Tibial nerve (tissue), 4 donors: Measurements from ENCODE around the gene OMP. TPM values are rescaled to one million over a fixed set of nuclear protein-coding genes. Genes with fewer than 3 reads are reported as not detected.

Experiments
- DNase-seq, 2 donors: peaks; one replicate each; pipeline ENCODE4 v3.0.0-alpha.2; 2019; ENCODE audit warnings: low spot score in 2 of 2
- H3K27ac ChIP-seq, 4 donors: fragments of 200-600 bp; sonication (generic) in 3 of 4; one replicate each; pipeline ENCODE4 v1.5.1; 2017 to 2019; ENCODE audit warnings: mild to moderate bottlenecking in 1 of 4
- H3K27me3 ChIP-seq, 2 donors: fragments of 200-600 bp; sonication (generic) in 1 of 2; one replicate each; pipeline versions ENCODE4 v1.5.1 to v1.6.0; 2017 to 2019
- H3K36me3 ChIP-seq, 3 donors: fragments of 200-600 bp; sonication (generic); one replicate each; pipeline ENCODE4 v1.5.1; 2018 to 2019
- H3K4me1 ChIP-seq, 4 donors: fragments of 200-600 bp; sonication (generic) in 3 of 4; one replicate each; pipeline ENCODE4 v1.5.1; 2017 to 2019
- H3K4me3 ChIP-seq, 4 donors: fragments of 200-600 bp; sonication (generic) in 3 of 4; one replicate each; pipeline ENCODE4 v1.5.1; 2017 to 2019; ENCODE audit warnings: mild to moderate bottlenecking in 1 of 4, moderate library complexity in 1 of 4
- H3K9me3 ChIP-seq, 4 donors: fragments of 200-600 bp; sonication (generic) in 3 of 4; one replicate each; pipeline ENCODE4 v1.5.1; 2017 to 2019
- EP300 ChIP-seq, 2 donors: sonication (generic); formaldehyde crosslinking; IDR thresholded peaks; one replicate each; pipeline ENCODE4 v1.6.1; 2017; ENCODE audit warnings: antibody characterized with exemption in 2 of 2, mild to moderate bottlenecking in 1 of 2
- POLR2A ChIP-seq, 2 donors: fragments of 450-650 bp; IDR thresholded peaks; one replicate each; pipeline ENCODE4 v1.6.1; 2017; ENCODE audit warnings: antibody characterized with exemption in 2 of 2, mild to moderate bottlenecking in 2 of 2, moderate library complexity in 2 of 2
- WGBS, 2 donors: methylation state at CpG; one replicate each; pipeline ENCODE4 v1.1.5; 2018; 5-methylcytosine and 5-hydroxymethylcytosine counted together
- total RNA-seq, 4 donors: library from RNA; depleted of rRNA; stranded (reverse); fragments of >200 nt; gene quantifications; one replicate each; pipeline ENCODE4 v1.1.0, GENCODE V29; 2016
- TF ChIP-seq, protein P1 (sequence below), 5 experiments: fragments of 200-600 bp in 3 of 5; fragments of 450-650 bp in 2 of 5; sonication (generic) in 3 of 5; IDR thresholded peaks; one replicate each; pipeline ENCODE4 v1.5.1; 2016 to 2019; ENCODE audit warnings: antibody characterized with exemption in 5 of 5, mild to moderate bottlenecking in 3 of 5, moderate library complexity in 2 of 5

The OMP gene
- total RNA-seq, 4 donors from 2014 or later: 9.9 TPM; not detected in 3

DNA sequence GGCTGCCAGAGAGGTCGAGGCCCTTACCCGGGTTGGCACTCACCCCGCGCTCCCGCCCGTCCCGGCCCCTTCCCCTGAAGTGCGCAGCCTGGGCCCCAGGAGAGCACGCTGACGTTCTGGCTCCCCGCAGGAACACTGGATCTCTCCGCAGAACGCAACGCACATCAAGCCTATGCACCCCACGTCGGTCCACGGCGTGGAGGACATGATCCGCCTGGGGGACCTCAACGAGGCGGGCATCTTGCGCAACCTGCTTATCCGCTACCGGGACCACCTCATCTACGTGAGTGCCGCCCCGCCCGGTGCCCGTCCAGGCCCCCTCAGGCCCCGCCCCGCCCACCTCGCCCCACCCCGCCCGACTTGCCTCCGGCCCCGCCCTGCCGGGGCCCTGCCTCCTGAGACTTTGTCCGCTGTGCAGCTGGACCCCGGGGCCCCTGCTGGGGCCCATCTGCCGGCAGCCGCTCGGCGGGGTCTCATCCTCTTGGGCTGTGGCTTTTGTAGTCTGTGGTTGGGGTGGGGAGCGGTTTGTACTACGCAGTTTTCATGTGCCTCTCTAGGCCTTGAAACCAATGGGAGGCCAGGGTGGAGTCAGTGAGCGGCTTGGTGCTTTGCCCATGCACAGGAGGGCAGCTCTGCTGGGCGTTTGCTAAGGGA is 45.2 kb downstream of the OMP start:
- H3K9me3 ChIP-seq: no peaks in the 10 kb centered on the region
- DNase-seq: no peak

DNA sequence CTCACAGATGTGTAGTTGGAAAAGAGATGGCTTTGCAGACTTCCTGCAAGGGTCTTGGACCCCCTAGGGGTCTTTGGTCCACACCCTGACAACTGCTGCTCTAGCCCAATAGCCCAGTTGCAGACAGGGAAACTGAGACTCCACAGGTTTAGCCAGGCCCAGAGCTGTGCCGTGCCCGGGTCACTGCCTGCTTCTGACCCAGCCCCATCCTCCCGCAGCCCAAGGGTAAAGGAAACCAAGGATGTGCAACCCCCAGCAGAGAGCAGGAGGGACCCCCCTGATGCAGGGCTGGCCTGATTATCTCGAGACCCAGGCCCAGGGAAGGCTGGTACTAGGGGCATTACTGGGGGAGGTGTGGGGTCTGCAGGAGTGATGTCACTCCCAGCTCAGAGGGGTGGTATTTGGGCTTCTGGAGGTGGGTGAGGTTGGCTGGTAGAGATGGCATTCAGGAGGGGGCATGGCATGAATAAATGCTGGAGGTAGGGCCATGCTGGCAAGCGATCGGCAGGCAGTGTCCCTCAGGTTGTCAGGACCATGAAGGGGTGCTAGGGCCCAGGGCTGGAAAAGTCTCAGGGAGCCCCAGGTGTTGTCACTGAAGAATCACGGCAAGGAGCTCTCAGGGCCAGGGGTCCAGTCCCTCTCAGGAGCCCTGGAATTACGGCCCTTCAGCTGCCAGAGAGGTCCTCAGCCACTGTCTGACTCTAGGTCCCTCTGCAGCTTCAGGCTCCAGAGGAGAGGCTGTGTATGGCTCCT is 46.5 kb downstream of the OMP start:
- peaks cover 0 to 6% of the 10 kb centered on the region in 2 donors for H3K27me3 ChIP-seq
- WGBS, 2 donors: 90 to 96% methylated on average over 7 to 8 of the region's 8 CpGs
- H3K9me3 ChIP-seq: no peaks in the 10 kb centered on the region
- TF ChIP-seq EP300 (IDR thresholded peaks at IDR 0.05) (no peak), POLR2A (IDR thresholded peaks at IDR 0.05) (no peak)
- TF ChIP-seq, protein P1, sequence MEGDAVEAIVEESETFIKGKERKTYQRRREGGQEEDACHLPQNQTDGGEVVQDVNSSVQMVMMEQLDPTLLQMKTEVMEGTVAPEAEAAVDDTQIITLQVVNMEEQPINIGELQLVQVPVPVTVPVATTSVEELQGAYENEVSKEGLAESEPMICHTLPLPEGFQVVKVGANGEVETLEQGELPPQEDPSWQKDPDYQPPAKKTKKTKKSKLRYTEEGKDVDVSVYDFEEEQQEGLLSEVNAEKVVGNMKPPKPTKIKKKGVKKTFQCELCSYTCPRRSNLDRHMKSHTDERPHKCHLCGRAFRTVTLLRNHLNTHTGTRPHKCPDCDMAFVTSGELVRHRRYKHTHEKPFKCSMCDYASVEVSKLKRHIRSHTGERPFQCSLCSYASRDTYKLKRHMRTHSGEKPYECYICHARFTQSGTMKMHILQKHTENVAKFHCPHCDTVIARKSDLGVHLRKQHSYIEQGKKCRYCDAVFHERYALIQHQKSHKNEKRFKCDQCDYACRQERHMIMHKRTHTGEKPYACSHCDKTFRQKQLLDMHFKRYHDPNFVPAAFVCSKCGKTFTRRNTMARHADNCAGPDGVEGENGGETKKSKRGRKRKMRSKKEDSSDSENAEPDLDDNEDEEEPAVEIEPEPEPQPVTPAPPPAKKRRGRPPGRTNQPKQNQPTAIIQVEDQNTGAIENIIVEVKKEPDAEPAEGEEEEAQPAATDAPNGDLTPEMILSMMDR (IDR thresholded peaks at IDR 0.05): no peak
- H3K4me1 ChIP-seq: peaks cover 0 to 37% (median 9%) of the 10 kb centered on the region in 4 donors
- no peaks in the 10 kb centered on the region for H3K36me3 ChIP-seq
- no peak overlapping the region for H3K27ac ChIP-seq
- no peak overlapping the region for H3K4me3 ChIP-seq
- DNase-seq: no peak

More for the DNA sequence above, 45.2 kb downstream of the OMP start:
- peaks cover 0 to 23% (median 3%) of the 10 kb centered on the region in 4 donors for H3K4me1 ChIP-seq
- no peak overlapping the region for H3K27ac ChIP-seq
- 17 to 20% methylated on average over 7 to 44 of the region's 47 CpGs for WGBS, 2 donors
- H3K36me3 ChIP-seq: no peaks in the 10 kb centered on the region
- H3K4me3 ChIP-seq: peak overlapping the region in 3 of 4 donors; percentile 9 to 40 (median 37)
- no peak for TF ChIP-seq POLR2A (IDR thresholded peaks at IDR 0.05)
- TF ChIP-seq EP300 (IDR thresholded peaks at IDR 0.05): no peak
- TF ChIP-seq, protein P1 (IDR thresholded peaks at IDR 0.05): no peak
- H3K27me3 ChIP-seq: peaks cover 0 to 6% of the 10 kb centered on the region in 2 donors

DNA sequence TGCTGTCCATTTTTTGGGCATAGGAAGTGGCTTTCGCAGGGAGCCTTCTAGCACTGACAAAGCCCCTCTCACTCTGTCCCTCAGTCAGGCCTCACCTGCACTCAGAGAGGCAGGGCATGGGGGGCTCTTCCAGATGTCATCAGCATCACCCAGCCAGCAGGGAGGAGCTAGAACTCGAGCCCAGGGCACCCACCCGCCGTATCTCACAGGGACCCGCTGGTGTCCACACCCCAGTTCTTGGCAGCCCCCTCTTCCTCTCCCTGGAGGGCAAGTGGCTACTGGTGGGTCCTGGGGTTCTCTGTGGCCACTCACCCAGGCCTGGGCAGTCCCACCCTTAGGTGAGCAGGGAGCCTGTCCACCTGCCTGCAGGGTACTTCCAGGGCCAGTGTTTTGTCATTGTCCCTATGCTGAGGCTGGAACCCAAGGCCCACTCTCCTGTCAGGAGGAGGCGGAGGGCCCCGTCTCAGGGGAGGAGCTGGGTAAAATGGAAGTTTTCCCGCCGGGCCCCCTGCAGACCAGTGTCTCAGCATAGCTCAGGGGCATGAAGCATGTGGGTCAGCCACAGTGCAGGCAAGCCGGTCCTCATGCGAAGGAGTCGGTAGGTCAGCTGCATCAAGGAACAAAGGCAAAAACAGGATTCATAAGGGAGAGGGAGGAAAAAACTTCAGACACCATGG is 47.2 kb downstream of the OMP start:
- Histone ChIP-seq H3K4me1 (peaks cover 0 to 43% (median 13%) of the 10 kb centered on the region in 4 donors), H3K27ac (no peak overlapping the region), H3K27me3 (peaks cover 0 to 6% of the 10 kb centered on the region in 2 donors), H3K4me3 (no peak overlapping the region), H3K9me3 (no peaks in the 10 kb centered on the region), H3K36me3 (no peaks in the 10 kb centered on the region)
- no peak for DNase-seq
- TF ChIP-seq EP300 (IDR thresholded peaks at IDR 0.05) (no peak), POLR2A (IDR thresholded peaks at IDR 0.05) (no peak)
- TF ChIP-seq, protein P1 (IDR thresholded peaks at IDR 0.05): no peak
- 81 to 83% methylated on average over 9 to 12 of the region's 12 CpGs for WGBS, 2 donors

DNA sequence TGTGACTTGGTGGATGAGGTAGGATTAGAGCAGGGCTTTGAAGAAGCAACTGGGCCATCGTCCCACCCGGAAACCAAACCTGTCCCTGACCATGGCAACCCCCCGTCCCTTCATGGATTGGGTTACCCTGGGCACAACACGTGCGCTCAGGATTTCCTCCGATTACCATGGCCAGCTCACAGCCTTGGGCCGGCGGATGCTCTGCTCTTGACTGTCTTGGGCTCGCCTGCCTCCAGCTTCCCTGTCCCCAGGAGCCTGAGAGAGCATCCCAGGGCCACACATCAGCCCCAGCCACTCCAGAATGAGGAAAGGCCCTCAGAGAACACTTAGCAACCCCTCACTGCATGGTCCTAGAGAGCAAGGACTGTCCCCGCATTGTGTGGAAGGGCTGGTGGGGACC is 48.2 kb downstream of the OMP start:
- Histone ChIP-seq H3K4me3 (no peak overlapping the region), H3K27me3 (peaks cover 0 to 6% of the 10 kb centered on the region in 2 donors), H3K27ac (no peak overlapping the region), H3K4me1 (peaks cover 0 to 43% (median 13%) of the 10 kb centered on the region in 4 donors), H3K9me3 (no peaks in the 10 kb centered on the region), H3K36me3 (no peaks in the 10 kb centered on the region)
- TF ChIP-seq, protein P1 (IDR thresholded peaks at IDR 0.05): no peak
- no peak for TF ChIP-seq EP300 (IDR thresholded peaks at IDR 0.05)
- no peak for TF ChIP-seq POLR2A (IDR thresholded peaks at IDR 0.05)
- DNase-seq: no peak
- 90 to 92% methylated on average over 8 to 10 of the region's 10 CpGs for WGBS, 2 donors
